Motor neuron (in vitro differentiated cells): Measurements from ENCODE around the gene PRKCZ. TPM values are rescaled to one million over a fixed set of nuclear protein-coding genes. Genes with fewer than 3 reads are reported as not detected.

ENCODE experiments used
- ATAC-seq, 8 experiments: fragments of 200-7000 bp; cut with Tn5 transposase; replicated peaks in 6 of 8; 2 replicates each; pipeline ENCODE4 v1.8.0; 2021; ENCODE audit warnings: mild to moderate bottlenecking in 8 of 8, moderate library complexity in 8 of 8
- H3K27ac ChIP-seq, 2 donors: fragments of 250-450 bp; sonication (Bioruptor Pico); 2 replicates each; pipeline ENCODE4 v1.9.0; 2021; ENCODE audit warnings: antibody characterized with exemption in 2 of 2, mild to moderate bottlenecking in 2 of 2, moderate library complexity in 1 of 2
- H3K4me1 ChIP-seq, 2 donors: fragments of 250-450 bp; sonication (Bioruptor Pico); replicated peaks in 1 of 2; 2 replicates each; pipeline ENCODE4 v1.6.1; 2021; ENCODE audit warnings: antibody characterized with exemption in 2 of 2, mild to moderate bottlenecking in 2 of 2, moderate library complexity in 1 of 2
- H3K4me3 ChIP-seq, 5 donors: fragments of 250-450 bp; sonication (Bioruptor Pico); 2 replicates each; pipeline ENCODE4 v1.9.0; 2021; ENCODE audit warnings: antibody characterized with exemption in 5 of 5, mild to moderate bottlenecking in 5 of 5, moderate library complexity in 4 of 5
- WGBS, 10 experiments: fragments of 450-650 bp; shearing (Covaris generic); methylation state at CpG; one replicate each; pipeline ENCODE4 v1.0.0; 2022; 5-methylcytosine and 5-hydroxymethylcytosine counted together
- in situ Hi-C, 9 experiments: fragments of 400-800 bp; cut with MboI; loops; one replicate each; pipeline ENCODE4 v1.15.0; 2021; ENCODE audit warnings: low sequenced_read_pairs in 9 of 9, low pct_unique_long_range_greater_than_20kb in 2 of 9; ENCODE audit not compliant: unreplicated experiment in 9 of 9
- total RNA-seq, 8 experiments: library from RNA; unstranded; fragments of 300-600 nt; gene quantifications; 2 replicates each; pipeline versions ENCODE4 v1.2.3 to v1.2.4, GENCODE V29; 2022

The PRKCZ gene
- total RNA-seq, 8 experiments from 2014 or later, result 1.1 to 39.0 (median 23.6) TPM

- peak; percentile 14 to 40 (median 22) for ATAC-seq
- peaks cover 53 to 58% of the 10 kb centered on the region in 2 donors for H3K4me1 ChIP-seq
- in situ Hi-C loops, result loop anchor here in 7 of 9 experiments (5.0 to 25.0 kb wide), 4 partner anchors 180 to 193 kb away; partner anchors contain the start of genes MORN1 (in 3 of the 7) and RER1 (in 3 of the 7)
- no CpG with 5 or more reads among the region's 63 CpGs for WGBS, 10 experiments
- H3K4me3 ChIP-seq, result peak within 1 kb of the TSS; percentile 52 to 75 (median 67)
- peak within 1 kb of the TSS; percentile 77 to 87 for H3K27ac ChIP-seq
Observed at GRCh38 chr1:2194319-2194897, 144.2 kb downstream of the PRKCZ start, which contains the start of gene FAAP20. TSS of gene FAAP20 (minus strand) at chr1:2194772. CDS start at chr1:2194749, 23 bp downstream.

GRCh38 chr1:2194898-2195673 is 144.9 kb downstream of the PRKCZ start:
- H3K4me1 ChIP-seq, result peaks cover 55 to 61% of the 10 kb centered on the region in 2 donors
- WGBS, 10 experiments, result 0% methylated on average over 1 to 5 of the region's 35 CpGs; no CpG with 5 or more reads in 5 of the 10 experiments
- in situ Hi-C loops, result loop anchor here in 7 of 9 experiments (5.0 to 25.0 kb wide), 4 partner anchors 180 to 192 kb away; partner anchors contain the start of genes MORN1 (in 3 of the 7) and RER1 (in 3 of the 7)
- H3K4me3 ChIP-seq, result peak overlapping the region; percentile 52 to 75 (median 67)
- peak; percentile 8 to 73 (median 40) for ATAC-seq
- peak overlapping the region; percentile 77 to 87 for H3K27ac ChIP-seq

GRCh38 chr1:2195785-2196184 is 145.6 kb downstream of the PRKCZ start:
- Histone ChIP-seq H3K4me1 (peaks cover 50 to 54% of the 10 kb centered on the region in 2 donors), H3K27ac (peak overlapping the region; percentile 77 to 87), H3K4me3 (no peak overlapping the region)
- WGBS, 10 experiments, result 89 to 100% (median 96%) methylated on average over 1 to 3 of the region's 11 CpGs; no CpG with 5 or more reads in 6 of the 10 experiments
- ATAC-seq, result no peak
- in situ Hi-C loops, result loop anchor here in 6 of 9 experiments (10.0 to 25.0 kb wide), 3 partner anchors 179 to 192 kb away; partner anchors contain the start of genes MORN1 (in 3 of the 6) and RER1 (in 3 of the 6)

- in situ Hi-C loops, result loop anchor here in 6 of 9 experiments (10.0 to 25.0 kb wide), 3 partner anchors 178 to 190 kb away; partner anchors contain the start of genes MORN1 (in 3 of the 6) and RER1 (in 3 of the 6)
- Histone ChIP-seq H3K27ac (peak overlapping the region in 1 of 2 donors; percentile 9), H3K4me3 (no peak overlapping the region), H3K4me1 (peaks cover 43 to 48% of the 10 kb centered on the region in 2 donors)
- 77 to 100% (median 92%) methylated on average over 1 to 12 of the region's 17 CpGs; no CpG with 5 or more reads in 4 of the 10 experiments for WGBS, 10 experiments
- ATAC-seq, result no peak
Observed at GRCh38 chr1:2196901-2197638, 146.9 kb downstream of the PRKCZ start.

- 50 to 100% (median 85%) methylated on average over 1 to 8 of the region's 10 CpGs; no CpG with 5 or more reads in 3 of the 10 experiments for WGBS, 10 experiments
- no peak overlapping the region for H3K4me3 ChIP-seq
- H3K27ac ChIP-seq, result peak overlapping the region in 1 of 2 donors; percentile 9
- no peak for ATAC-seq
- in situ Hi-C loops, result loop anchor here in 6 of 9 experiments (10.0 to 25.0 kb wide), 3 partner anchors 177 to 190 kb away; partner anchors contain the start of genes MORN1 (in 3 of the 6) and RER1 (in 3 of the 6)
- H3K4me1 ChIP-seq, result peaks cover 44 to 48% of the 10 kb centered on the region in 2 donors
Observed at GRCh38 chr1:2197707-2198165, 147.5 kb downstream of the PRKCZ start.

- peaks cover 47 to 54% of the 10 kb centered on the region in 2 donors for H3K4me1 ChIP-seq
- H3K4me3 ChIP-seq, result no peak overlapping the region
- H3K27ac ChIP-seq, result peak overlapping the region; percentile 3 to 70
- WGBS, 10 experiments, result 40 to 95% (median 81%) methylated on average over 1 to 7 of the region's 11 CpGs; no CpG with 5 or more reads in 5 of the 10 experiments
- in situ Hi-C loops, result loop anchor here in 6 of 9 experiments (10.0 to 25.0 kb wide), 3 partner anchors 176 to 189 kb away; partner anchors contain the start of genes MORN1 (in 3 of the 6) and RER1 (in 3 of the 6)
- ATAC-seq, result no peak
Observed at GRCh38 chr1:2198571-2198970, 148.4 kb downstream of the PRKCZ start.

- Histone ChIP-seq H3K4me3 (peak overlapping the region; percentile 13 to 35 (median 31)), H3K4me1 (peaks cover 50 to 56% of the 10 kb centered on the region in 2 donors), H3K27ac (peak overlapping the region; percentile 3 to 70)
- in situ Hi-C loops, result loop anchor here in 6 of 9 experiments (10.0 to 25.0 kb wide), 3 partner anchors 176 to 188 kb away; partner anchors contain the start of genes MORN1 (in 3 of the 6) and RER1 (in 3 of the 6)
- ATAC-seq, result peak; percentile 84 to 92 (median 88)
- 0 to 56% (median 24%) methylated on average over 1 to 11 of the region's 24 CpGs; no CpG with 5 or more reads in 4 of the 10 experiments for WGBS, 10 experiments
Observed at GRCh38 chr1:2199042-2199810, 149.0 kb downstream of the PRKCZ start.

- no peak for ATAC-seq
- H3K27ac ChIP-seq, result no peak overlapping the region
- in situ Hi-C loops, result loop anchor here in 2 of 9 experiments (25.0 kb wide), 2 partner anchors 162 to 187 kb away; partner anchors contain the start of genes MORN1 (in 1 of the 2) and RER1 (in 1 of the 2)
- peaks cover 49 to 53% of the 10 kb centered on the region in 2 donors for H3K4me1 ChIP-seq
- 34 to 78% (median 74%) methylated on average over 3 to 7 of the region's 21 CpGs; no CpG with 5 or more reads in 7 of the 10 experiments for WGBS, 10 experiments
- no peak overlapping the region for H3K4me3 ChIP-seq
Observed at GRCh38 chr1:2200308-2200943, 150.2 kb downstream of the PRKCZ start.

GRCh38 chr1:2201062-2201461 is 150.9 kb downstream of the PRKCZ start:
- Histone ChIP-seq H3K4me1 (peaks cover 45 to 51% of the 10 kb centered on the region in 2 donors), H3K4me3 (no peak overlapping the region), H3K27ac (no peak overlapping the region)
- in situ Hi-C loops, result loop anchor here in 2 of 9 experiments (25.0 kb wide), 2 partner anchors 161 to 186 kb away; partner anchors contain the start of genes MORN1 (in 1 of the 2) and RER1 (in 1 of the 2)
- 79 to 100% (median 89%) methylated on average over 1 to 11 of the region's 14 CpGs; no CpG with 5 or more reads in 4 of the 10 experiments for WGBS, 10 experiments
- no peak for ATAC-seq

- peaks cover 44 to 52% of the 10 kb centered on the region in 2 donors for H3K4me1 ChIP-seq
- in situ Hi-C loops, result loop anchor here in 2 of 9 experiments (25.0 kb wide), 2 partner anchors 160 to 185 kb away; partner anchors contain the start of genes MORN1 (in 1 of the 2) and RER1 (in 1 of the 2)
- no peak for ATAC-seq
- H3K27ac ChIP-seq, result no peak overlapping the region
- no peak overlapping the region for H3K4me3 ChIP-seq
- WGBS, 10 experiments, result 47 to 99% (median 91%) methylated on average over 2 to 9 of the region's 9 CpGs; no CpG with 5 or more reads in 2 of the 10 experiments
Observed at GRCh38 chr1:2202008-2202575, 151.9 kb downstream of the PRKCZ start.
